ENCODE data around the gene WEE2.

Gene WEE2

GRCh38 chr7:141691540-141691939, 16.6 kb upstream of the WEE2 start:
- no peak for DNase-seq (ENCODE audit: low read depth)

GRCh38 chr7:141691961-141692360, 16.2 kb upstream of the WEE2 start:
- DNase-seq (ENCODE audit: low read depth) = no peak

GRCh38 chr7:141693082-141693481, 15.1 kb upstream of the WEE2 start:
- no peak for DNase-seq (ENCODE audit: low read depth)

DNA sequence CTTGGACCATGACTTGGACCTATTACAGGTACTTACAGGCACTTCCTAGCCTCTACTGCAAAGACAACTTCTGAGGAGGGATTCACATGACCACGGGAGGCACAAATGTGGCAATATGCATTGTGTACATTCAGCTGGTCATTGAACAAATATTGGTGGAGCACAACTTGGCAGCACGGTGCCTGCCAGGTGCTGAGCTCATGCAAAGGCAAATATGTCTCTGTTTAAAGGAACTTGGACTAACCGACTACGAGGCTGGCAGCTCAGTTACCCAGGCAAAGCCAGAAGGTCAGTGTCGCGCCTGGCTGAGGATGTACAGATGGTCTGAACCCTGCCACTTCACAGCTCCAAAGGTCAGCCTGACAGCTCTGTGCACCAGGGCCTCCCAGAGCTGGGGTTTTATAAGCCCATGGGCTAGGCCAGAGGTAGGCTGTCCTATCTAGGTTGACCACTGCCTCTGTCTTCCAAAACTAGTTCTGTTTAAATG, 12.3 kb upstream of the WEE2 start:
- no peak for DNase-seq (ENCODE audit: low read depth)

DNA sequence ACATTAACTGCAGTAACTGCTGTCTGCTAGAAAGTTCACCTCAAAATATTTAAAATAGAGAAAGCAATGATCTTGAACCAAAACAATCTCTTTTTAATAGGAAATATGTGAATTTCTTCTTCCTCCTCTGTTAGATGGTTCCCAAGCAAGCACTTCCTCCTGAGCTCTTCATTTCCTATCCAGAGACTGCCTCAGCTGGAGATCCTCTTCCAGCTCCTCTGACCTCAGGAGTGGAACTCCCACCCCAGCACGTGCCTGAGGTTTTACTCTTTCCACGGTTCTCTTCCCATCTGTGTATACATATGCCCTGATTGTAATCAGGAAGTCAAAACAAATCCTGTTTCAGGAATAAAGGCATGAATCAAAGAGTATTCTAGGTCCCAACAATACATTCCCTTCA, 11.8 kb upstream of the WEE2 start:
- no peak for DNase-seq (ENCODE audit: low read depth)

GRCh38 chr7:141697211-141697871, 10.8 kb upstream of the WEE2 start:
- DNase-seq (ENCODE audit: low read depth) = no peak

GRCh38 chr7:141698247-141699015, 9.7 kb upstream of the WEE2 start:
- no peak for DNase-seq (ENCODE audit: low read depth)

- DNase-seq (ENCODE audit: low read depth) = no peak
These were observed 8.3 kb upstream of the WEE2 start for GRCh38 chr7:141699860-141700259.

GRCh38 chr7:141700296-141700847, 7.8 kb upstream of the WEE2 start:
- no peak for DNase-seq (ENCODE audit: low read depth)

DNA sequence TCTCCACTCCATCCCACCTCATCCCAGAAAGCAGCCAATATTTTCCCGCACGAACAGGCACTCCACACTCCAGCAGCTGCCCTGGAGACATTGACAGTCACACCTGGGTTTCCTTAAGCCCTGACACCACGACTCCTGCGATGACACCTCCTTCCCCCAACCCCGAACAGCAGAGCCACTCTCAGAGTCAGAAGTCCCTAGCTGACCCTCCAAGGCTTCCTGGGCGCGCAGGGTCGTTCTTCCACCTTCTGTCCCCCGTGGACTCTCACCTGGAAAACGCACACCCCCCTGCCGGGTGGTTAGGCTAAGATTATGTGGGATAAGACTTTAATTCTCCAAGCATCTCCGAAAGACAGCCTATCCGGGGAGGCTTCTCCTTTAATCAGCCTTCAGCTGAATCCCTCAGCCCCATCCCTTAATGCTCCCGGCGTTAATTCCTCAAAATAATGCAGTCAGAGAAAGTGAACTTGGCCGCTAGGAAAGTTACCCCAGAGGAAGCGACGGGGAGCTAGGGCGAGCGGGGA, 7.2 kb upstream of the WEE2 start:
- DNase-seq (ENCODE audit: low read depth) = no peak

DNA sequence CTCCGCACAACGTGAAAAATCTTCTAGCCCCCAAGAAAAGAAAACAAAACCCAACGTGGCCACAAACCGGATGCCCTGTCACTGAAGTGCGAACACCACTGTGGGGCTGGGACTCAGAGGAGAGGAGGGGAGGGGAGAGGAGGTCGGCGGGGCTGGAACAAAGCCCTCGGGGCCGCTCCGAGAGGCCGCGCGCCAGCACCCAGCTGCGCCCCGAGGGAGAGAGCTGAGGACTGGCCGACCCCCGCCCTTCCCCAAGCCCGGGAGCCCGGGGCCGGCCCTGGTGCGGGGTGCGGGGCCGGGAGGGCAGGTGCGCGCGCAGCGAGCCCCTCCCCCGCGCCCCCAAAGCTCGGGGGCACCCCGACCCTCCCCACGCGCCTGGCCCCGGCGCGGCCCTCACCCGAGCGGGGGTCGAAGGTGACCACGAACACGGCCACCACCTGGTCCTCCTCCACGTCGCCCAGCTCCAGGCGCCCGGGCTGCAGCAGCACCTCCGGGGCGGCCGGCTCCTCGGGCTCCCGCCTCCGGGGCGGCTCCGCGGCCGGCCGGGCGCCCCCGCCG, 6.6 kb upstream of the WEE2 start:
- DNase-seq (ENCODE audit: low read depth) = peak; percentile 29

DNA sequence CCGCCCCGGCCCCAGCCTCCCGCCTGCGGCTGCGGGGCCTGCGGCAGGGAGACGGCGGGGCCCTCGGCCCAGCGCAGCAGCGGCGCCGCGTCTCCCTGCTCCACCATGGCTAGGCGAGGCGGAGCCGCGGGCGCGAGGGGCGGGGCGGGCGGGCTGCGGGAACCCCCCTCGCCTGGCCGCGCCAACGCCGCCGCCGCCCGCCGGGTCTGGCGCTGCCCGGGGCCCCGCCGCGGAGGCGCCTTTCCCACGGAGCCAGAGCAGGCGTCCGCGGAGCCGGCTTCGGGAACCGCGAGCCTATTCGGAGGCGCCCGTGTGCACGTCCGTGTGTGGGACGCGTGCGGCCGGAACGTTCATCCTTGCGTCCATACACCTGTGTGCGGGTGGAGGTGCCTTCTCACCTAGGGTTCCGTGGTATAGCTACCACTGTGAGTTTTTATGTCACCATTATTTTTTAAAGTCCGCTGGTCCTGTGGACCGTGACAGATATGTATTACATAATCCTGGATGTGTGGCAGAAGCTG, 6.0 kb upstream of the WEE2 start, which contains the start of gene DENND11:
DENND11 (minus strand) TSS at position 120 of the 521 bp plus-strand sequence; CDS start at position 107, 13 bp downstream.
- DNase-seq (ENCODE audit: low read depth) = peak; percentile 25

GRCh38 chr7:141702892-141703291, 5.3 kb upstream of the WEE2 start:
- DNase-seq (ENCODE audit: low read depth) = no peak

- DNase-seq (ENCODE audit: low read depth) = no peak
These were observed 4.0 kb upstream of the WEE2 start for GRCh38 chr7:141704112-141704511.

- DNase-seq (ENCODE audit: low read depth) = no peak
These were observed 3.4 kb upstream of the WEE2 start for GRCh38 chr7:141704741-141705140.

GRCh38 chr7:141706239-141707064, 1.7 kb upstream of the WEE2 start:
- no peak for DNase-seq (ENCODE audit: low read depth)

- DNase-seq (ENCODE audit: low read depth) = no peak
These were observed 1.2 kb downstream of the WEE2 start for GRCh38 chr7:141709318-141709717.

DNA sequence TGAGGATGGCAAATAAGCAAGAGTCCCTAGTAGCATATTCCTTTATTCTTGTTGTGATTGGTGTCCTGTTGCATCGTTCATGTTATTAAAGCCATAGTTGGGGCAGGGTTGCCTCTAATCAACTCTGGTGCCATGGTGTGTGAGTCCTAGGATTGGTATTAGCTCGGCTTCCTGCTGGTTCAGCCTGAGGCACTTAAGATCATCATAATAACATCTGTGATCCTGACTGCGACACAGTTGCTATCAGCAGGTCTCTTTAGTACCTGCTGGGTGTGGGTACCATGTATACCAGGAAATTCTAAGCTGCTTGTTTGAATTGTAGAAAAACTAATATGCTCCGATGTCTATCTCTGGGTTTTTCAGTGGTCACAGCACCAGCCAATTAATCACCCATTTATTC, 1.6 kb downstream of the WEE2 start:
- DNase-seq (ENCODE audit: low read depth) = no peak

- DNase-seq (ENCODE audit: low read depth) = no peak
These were observed 2.1 kb downstream of the WEE2 start for GRCh38 chr7:141710301-141710700.

DNA sequence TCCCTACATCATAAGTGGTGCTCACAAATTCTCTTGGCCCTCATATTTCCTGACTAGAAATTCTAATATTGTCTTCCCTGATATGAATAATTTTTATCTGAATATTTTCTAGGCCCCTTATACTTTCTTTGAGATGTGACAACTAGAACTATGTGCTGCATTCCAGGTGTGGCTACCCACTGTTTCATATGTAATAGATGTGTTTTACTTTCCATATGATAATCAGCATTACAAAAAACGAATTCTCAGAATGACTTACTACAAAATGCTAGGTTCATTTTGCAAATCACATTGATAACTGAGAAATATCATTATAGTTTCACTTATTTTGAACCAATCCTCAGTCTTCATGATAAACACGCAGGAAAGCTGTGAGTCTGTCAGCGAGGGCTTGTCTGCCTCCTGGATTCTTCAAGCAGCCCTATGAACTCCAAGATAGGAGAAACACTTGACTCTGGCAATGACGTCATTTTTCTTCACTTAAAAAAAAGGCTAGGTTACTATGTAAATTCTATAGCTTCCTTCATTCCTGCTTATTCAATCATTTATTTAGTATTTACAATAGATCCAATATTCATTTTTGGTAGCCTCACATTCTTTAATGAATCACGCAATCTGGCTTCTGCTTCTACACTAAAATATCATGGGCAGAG, 4.6 kb downstream of the WEE2 start:
- DNase-seq (ENCODE audit: low read depth) = no peak

- no peak for DNase-seq (ENCODE audit: low read depth)
These were observed 5.7 kb downstream of the WEE2 start for GRCh38 chr7:141713890-141714289.

All from stimulated activated CD8-positive, alpha-beta memory T cell treated with anti-CD3 and anti-CD28 coated beads, Interleukin-15, amount 100 ng/mL, for 24 hours (primary cell).